Activated T-cell treated with anti-CD3 and anti-CD28 coated beads, Interleukin-2, amount 50 U/mL, for 72 hours (primary cell): ENCODE data around the gene MEF2C. TPM values are rescaled to one million over a fixed set of nuclear protein-coding genes. Genes with fewer than 3 reads are reported as not detected.
A peak's percentile ranks its signal among the peaks of the same experiment; 100 is the strongest.
"Not testable (repeated sequence)": the region's sequence is repeated elsewhere in the genome, so short reads cannot be mapped to it uniquely, and the experiment has no call there.

Experiments
- ATAC-seq, 2 donors: fragments of 150-1000 bp; cut with Tn5 transposase; replicated peaks in 1 of 2; 2 replicates each; pipeline ENCODE4 v1.10.0; 2021; ENCODE audit warnings: moderate library complexity in 2 of 2, mild to moderate bottlenecking in 1 of 2
- DNase-seq, 2 donors: peaks; one replicate each; pipeline ENCODE4 v3.0.0; 2021 to 2022; ENCODE audit warnings: mixed read lengths in 1 of 2
- H3K27ac Mint-ChIP-seq: one replicate; pipeline ENCODE4 v1.8.0; 2022; ENCODE audit warnings: mild to moderate bottlenecking, moderate library complexity, mixed read lengths
- H3K27me3 Mint-ChIP-seq: one replicate; pipeline ENCODE4 v1.8.0; 2022; ENCODE audit warnings: low read depth, mixed read lengths
- H3K36me3 Mint-ChIP-seq, 2 donors: one replicate each; pipeline ENCODE4 v1.8.0; 2022; ENCODE audit warnings: mixed read lengths in 2 of 2, mild to moderate bottlenecking in 1 of 2; ENCODE audit not compliant: insufficient read depth in 2 of 2
- H3K4me1 Mint-ChIP-seq: one replicate; pipeline ENCODE4 v1.8.0; 2022; ENCODE audit warnings: low read depth, mixed read lengths
- H3K4me3 Mint-ChIP-seq, 2 donors: one replicate each; pipeline ENCODE4 v1.8.0; 2022; ENCODE audit warnings: mild to moderate bottlenecking in 2 of 2, mixed read lengths in 2 of 2, moderate library complexity in 2 of 2
- H3K9me3 Mint-ChIP-seq, 2 donors: one replicate each; pipeline ENCODE4 v1.8.0; 2022; ENCODE audit warnings: mixed read lengths in 2 of 2
- total RNA-seq, 2 donors: library from RNA; stranded (reverse); gene quantifications; one replicate each; pipeline ENCODE4 v1.2.3, GENCODE V29; 2022

Gene MEF2C
- total RNA-seq, result under 1 TPM; 0.53 to 0.83 TPM

GRCh38 chr5:88883059-88883835, at the start of gene MEF2C:
MEF2C (minus strand) TSS chr5:88883184; CDS start chr5:88823788, 59,396 bp downstream.
- H3K9me3 Mint-ChIP-seq, result no peaks in the 10 kb centered on the region
- ATAC-seq (peak; percentile 64 to 66), DNase-seq (peak; percentile 7 to 9)
- peaks cover 0 to 6% of the 10 kb centered on the region in 2 donors for H3K36me3 Mint-ChIP-seq
- H3K4me3 Mint-ChIP-seq, result peak within 1 kb of the TSS; percentile 82 to 99
- H3K27ac Mint-ChIP-seq, result peak within 1 kb of the TSS; percentile 42
- H3K27me3 Mint-ChIP-seq, result peaks cover 66% of the 10 kb centered on the region
- H3K4me1 Mint-ChIP-seq, result peaks cover 23% of the 10 kb centered on the region

- Mint-ChIP-seq H3K4me3 (no peak overlapping the region), H3K27ac (no peak overlapping the region), H3K9me3 (no peaks in the 10 kb centered on the region), H3K27me3 (no peaks in the 10 kb centered on the region), H3K4me1 (no peaks in the 10 kb centered on the region), H3K36me3 (no peaks in the 10 kb centered on the region)
- no peak for ATAC-seq
- no peak for DNase-seq
Observed at GRCh38 chr5:88932541-88932940, 49.6 kb upstream of the MEF2C start.

GRCh38 chr5:88930335-88930734, 47.4 kb upstream of the MEF2C start:
- no peaks in the 10 kb centered on the region for H3K9me3 Mint-ChIP-seq
- DNase-seq (no peak), ATAC-seq (no peak)
- H3K4me1 Mint-ChIP-seq, result no peaks in the 10 kb centered on the region
- no peak overlapping the region for H3K27ac Mint-ChIP-seq
- H3K4me3 Mint-ChIP-seq, result no peak overlapping the region
- no peaks in the 10 kb centered on the region for H3K36me3 Mint-ChIP-seq
- no peaks in the 10 kb centered on the region for H3K27me3 Mint-ChIP-seq

GRCh38 chr5:88929385-88929784, 46.4 kb upstream of the MEF2C start:
- no peak overlapping the region for H3K27ac Mint-ChIP-seq
- no peaks in the 10 kb centered on the region for H3K36me3 Mint-ChIP-seq
- no peak for DNase-seq
- no peak overlapping the region for H3K4me3 Mint-ChIP-seq
- no peaks in the 10 kb centered on the region for H3K27me3 Mint-ChIP-seq
- no peak for ATAC-seq
- H3K4me1 Mint-ChIP-seq, result no peaks in the 10 kb centered on the region
- no peaks in the 10 kb centered on the region for H3K9me3 Mint-ChIP-seq

- Mint-ChIP-seq H3K36me3 (no peaks in the 10 kb centered on the region), H3K9me3 (no peaks in the 10 kb centered on the region), H3K27ac (peak overlapping the region; percentile 45), H3K27me3 (no peaks in the 10 kb centered on the region), H3K4me3 (no peak overlapping the region), H3K4me1 (no peaks in the 10 kb centered on the region)
- no peak for ATAC-seq
- DNase-seq, result no peak
Observed at GRCh38 chr5:88926774-88927173, 43.8 kb upstream of the MEF2C start.

GRCh38 chr5:88925692-88926490, 42.9 kb upstream of the MEF2C start:
- Mint-ChIP-seq H3K27me3 (no peaks in the 10 kb centered on the region), H3K4me3 (no peak overlapping the region), H3K27ac (no peak overlapping the region)

GRCh38 chr5:88924330-88924657, 41.3 kb upstream of the MEF2C start:
- no peak for DNase-seq
- no peak overlapping the region for H3K4me3 Mint-ChIP-seq

More at GRCh38 chr5:88925692-88926490, 42.9 kb upstream of the MEF2C start:
- no peaks in the 10 kb centered on the region for H3K4me1 Mint-ChIP-seq
- no peaks in the 10 kb centered on the region for H3K36me3 Mint-ChIP-seq
- ATAC-seq (no peak), DNase-seq (no peak)
- no peaks in the 10 kb centered on the region for H3K9me3 Mint-ChIP-seq

GRCh38 chr5:88923623-88924329, 40.8 kb upstream of the MEF2C start:
- H3K36me3 Mint-ChIP-seq, result no peaks in the 10 kb centered on the region

More at GRCh38 chr5:88924330-88924657, 41.3 kb upstream of the MEF2C start:
- H3K36me3 Mint-ChIP-seq, result no peaks in the 10 kb centered on the region
- H3K9me3 Mint-ChIP-seq, result peaks cover 0 to 3% of the 10 kb centered on the region in 2 donors
- no peak for ATAC-seq
- H3K27ac Mint-ChIP-seq, result no peak overlapping the region
- H3K4me1 Mint-ChIP-seq, result no peaks in the 10 kb centered on the region
- peaks cover 5% of the 10 kb centered on the region for H3K27me3 Mint-ChIP-seq

GRCh38 chr5:88912743-88913142, 29.8 kb upstream of the MEF2C start:
- H3K9me3 Mint-ChIP-seq, ATAC-seq, H3K4me3 Mint-ChIP-seq, H3K27me3 Mint-ChIP-seq, H3K4me1 Mint-ChIP-seq, DNase-seq, H3K36me3 Mint-ChIP-seq, H3K27ac Mint-ChIP-seq: not testable (repeated sequence)

More at GRCh38 chr5:88923623-88924329, 40.8 kb upstream of the MEF2C start:
- no peak overlapping the region for H3K27ac Mint-ChIP-seq
- no peak overlapping the region for H3K4me3 Mint-ChIP-seq
- DNase-seq (no peak), ATAC-seq (no peak)
- H3K9me3 Mint-ChIP-seq, result peaks cover 0 to 3% of the 10 kb centered on the region in 2 donors
- no peaks in the 10 kb centered on the region for H3K4me1 Mint-ChIP-seq
- peaks cover 5% of the 10 kb centered on the region for H3K27me3 Mint-ChIP-seq

GRCh38 chr5:88911059-88911572, 28.1 kb upstream of the MEF2C start:
- H3K4me1 Mint-ChIP-seq, H3K4me3 Mint-ChIP-seq, H3K27me3 Mint-ChIP-seq, ATAC-seq, H3K27ac Mint-ChIP-seq, H3K9me3 Mint-ChIP-seq, DNase-seq, H3K36me3 Mint-ChIP-seq: not testable (repeated sequence)

- ATAC-seq, DNase-seq, H3K36me3 Mint-ChIP-seq, H3K4me3 Mint-ChIP-seq, H3K27ac Mint-ChIP-seq, H3K27me3 Mint-ChIP-seq, H3K4me1 Mint-ChIP-seq, H3K9me3 Mint-ChIP-seq: not testable (repeated sequence)
Observed at GRCh38 chr5:88904478-88904877, 21.5 kb upstream of the MEF2C start.

GRCh38 chr5:88903966-88904365, 21.0 kb upstream of the MEF2C start:
- not testable (repeated sequence) for H3K27me3 Mint-ChIP-seq, H3K27ac Mint-ChIP-seq, H3K4me3 Mint-ChIP-seq, H3K36me3 Mint-ChIP-seq, H3K4me1 Mint-ChIP-seq, DNase-seq, H3K9me3 Mint-ChIP-seq, ATAC-seq

- H3K27ac Mint-ChIP-seq, H3K4me1 Mint-ChIP-seq, ATAC-seq, H3K9me3 Mint-ChIP-seq, DNase-seq, H3K4me3 Mint-ChIP-seq, H3K36me3 Mint-ChIP-seq: not testable (repeated sequence)
- H3K27me3 Mint-ChIP-seq, result peaks cover 15% of the 10 kb centered on the region
Observed at GRCh38 chr5:88901077-88901476, 18.1 kb upstream of the MEF2C start.
